ENCODE data around the gene MAG.

Gene MAG

GRCh38 chr19:35284153-35285094 lies 7.5 kb upstream of the MAG start:
- TF ChIP-seq SIN3A (IDR thresholded peaks at IDR 0.05; ENCODE audit: borderline replicate concordance, insufficient read depth, low read length) (no peak), POLR2AphosphoS5 (IDR thresholded peaks at IDR 0.05; ENCODE audit: low read depth, low read length) (no peak), FOXP2 (optimal IDR thresholded peaks at IDR 0.05; ENCODE audit: borderline replicate concordance, extremely low read depth, extremely low read length, insufficient read depth) (no peak), REST (IDR thresholded peaks at IDR 0.05; ENCODE audit: insufficient read depth in 1 of 2, low read depth in 2 of 2, low read length in 2 of 2) (no peak), TAF1 (IDR thresholded peaks at IDR 0.05; ENCODE audit: borderline replicate concordance, insufficient read depth, low read length) (no peak)

- TF ChIP-seq POLR2AphosphoS5 (IDR thresholded peaks at IDR 0.05; ENCODE audit: low read depth, low read length) (no peak), SIN3A (IDR thresholded peaks at IDR 0.05; ENCODE audit: borderline replicate concordance, insufficient read depth, low read length) (no peak), FOXP2 (optimal IDR thresholded peaks at IDR 0.05; ENCODE audit: borderline replicate concordance, extremely low read depth, extremely low read length, insufficient read depth) (no peak), TAF1 (IDR thresholded peaks at IDR 0.05; ENCODE audit: borderline replicate concordance, insufficient read depth, low read length) (no peak), REST (IDR thresholded peaks at IDR 0.05; ENCODE audit: insufficient read depth in 1 of 2, low read depth in 2 of 2, low read length in 2 of 2) (no peak)
Measured at GRCh38 chr19:35285095-35285449, 6.9 kb upstream of the MAG start.

GRCh38 chr19:35287713-35288112 lies 4.2 kb upstream of the MAG start:
- no peak for TF ChIP-seq SIN3A (IDR thresholded peaks at IDR 0.05; ENCODE audit: borderline replicate concordance, insufficient read depth, low read length)
- no peak for TF ChIP-seq POLR2AphosphoS5 (IDR thresholded peaks at IDR 0.05; ENCODE audit: low read depth, low read length)

GRCh38 chr19:35288331-35288730 lies 3.6 kb upstream of the MAG start:
- TF ChIP-seq REST (IDR thresholded peaks at IDR 0.05; ENCODE audit: insufficient read depth in 1 of 2, low read depth in 2 of 2, low read length in 2 of 2): no peak
- TF ChIP-seq TAF1 (IDR thresholded peaks at IDR 0.05; ENCODE audit: borderline replicate concordance, insufficient read depth, low read length): no peak
- TF ChIP-seq POLR2AphosphoS5 (IDR thresholded peaks at IDR 0.05; ENCODE audit: low read depth, low read length): no peak
- TF ChIP-seq SIN3A (IDR thresholded peaks at IDR 0.05; ENCODE audit: borderline replicate concordance, insufficient read depth, low read length): no peak
- no peak for TF ChIP-seq FOXP2 (optimal IDR thresholded peaks at IDR 0.05; ENCODE audit: borderline replicate concordance, extremely low read depth, extremely low read length, insufficient read depth)

- no peak for TF ChIP-seq FOXP2 (optimal IDR thresholded peaks at IDR 0.05; ENCODE audit: borderline replicate concordance, extremely low read depth, extremely low read length, insufficient read depth)
Measured at GRCh38 chr19:35288906-35289305, 3.1 kb upstream of the MAG start.

DNA sequence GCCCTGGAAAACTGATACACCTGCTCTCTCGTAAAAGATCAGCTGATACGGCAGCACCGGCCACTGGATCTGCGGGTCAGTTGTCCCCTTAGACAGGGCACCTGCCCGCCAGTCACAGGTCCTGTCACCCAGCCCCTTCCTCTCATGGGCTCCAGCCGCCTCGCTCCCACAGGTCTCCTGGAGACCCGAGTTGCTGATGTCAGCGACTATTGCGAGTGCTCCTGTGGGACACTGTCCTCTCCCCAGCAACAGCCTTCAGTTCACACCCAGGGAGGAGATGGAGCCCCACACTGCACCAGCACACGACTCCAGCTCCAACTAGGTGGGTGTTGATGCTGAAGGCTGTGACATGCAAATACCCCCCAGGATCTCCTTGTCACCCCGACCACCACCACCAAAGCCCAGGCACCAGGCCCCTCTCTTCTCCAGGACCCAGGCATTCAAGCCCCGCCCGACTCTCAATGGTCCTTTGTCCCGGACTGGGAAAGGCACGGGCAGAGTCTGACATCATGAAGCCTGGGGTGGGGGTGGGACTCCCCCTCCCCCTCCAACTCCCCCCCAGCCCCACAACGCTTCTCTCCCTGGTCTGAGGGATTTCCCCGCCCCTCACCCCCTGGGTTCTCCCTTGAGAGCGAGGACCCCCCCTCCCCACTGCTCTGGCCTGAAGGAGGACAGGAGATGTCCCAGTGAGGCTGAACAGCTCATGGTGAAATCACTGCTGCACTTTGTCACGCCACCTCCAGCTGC lies 1.4 kb upstream of the MAG start:
- TF ChIP-seq POLR2AphosphoS5 (IDR thresholded peaks at IDR 0.05; ENCODE audit: low read depth, low read length) (no peak), TAF1 (IDR thresholded peaks at IDR 0.05; ENCODE audit: borderline replicate concordance, insufficient read depth, low read length) (no peak), FOXP2 (optimal IDR thresholded peaks at IDR 0.05; ENCODE audit: borderline replicate concordance, extremely low read depth, extremely low read length, insufficient read depth) (no peak), REST (IDR thresholded peaks at IDR 0.05; ENCODE audit: insufficient read depth in 1 of 2, low read depth in 2 of 2, low read length in 2 of 2) (no peak), SIN3A (IDR thresholded peaks at IDR 0.05; ENCODE audit: borderline replicate concordance, insufficient read depth, low read length) (no peak)

Measured in PFSK-1 (cell line).